Measurements from ENCODE around the gene SLC22A23.

SLC22A23 gene

GRCh38 chr6:3296078-3296477, 160.8 kb downstream of the SLC22A23 start:
- DNase-seq (ENCODE audit: low read depth, low spot score), result no peak
- Histone ChIP-seq H3K36me3 (ENCODE audit: insufficient read depth, low read length) (no peaks in the 10 kb centered on the region), H3K9me3 (ENCODE audit: low read depth, low read length) (no peaks in the 10 kb centered on the region), H3K27ac (no peak overlapping the region), H3K9ac (ENCODE audit: insufficient read length) (no peak overlapping the region), H3K4me3 (no peak overlapping the region)
- no peak for TF ChIP-seq FOXP2 (optimal IDR thresholded peaks at IDR 0.05; ENCODE audit: control extremely low read depth, extremely low read length, insufficient read depth)
- no peak for TF ChIP-seq POLR2AphosphoS5 (IDR thresholded peaks at IDR 0.05; ENCODE audit: borderline replicate concordance, low read depth, low read length)
- no peak for TF ChIP-seq EZH2 (IDR thresholded peaks at IDR 0.05)

- TF ChIP-seq FOXP2 (optimal IDR thresholded peaks at IDR 0.05; ENCODE audit: control extremely low read depth, extremely low read length, insufficient read depth) (no peak), EZH2 (IDR thresholded peaks at IDR 0.05) (no peak), POLR2AphosphoS5 (IDR thresholded peaks at IDR 0.05; ENCODE audit: borderline replicate concordance, low read depth, low read length) (no peak)
- DNase-seq (ENCODE audit: low read depth, low spot score), result no peak
- Histone ChIP-seq H3K27ac (no peak overlapping the region), H3K9ac (ENCODE audit: insufficient read length) (no peak overlapping the region), H3K4me3 (no peak overlapping the region), H3K9me3 (ENCODE audit: low read depth, low read length) (no peaks in the 10 kb centered on the region), H3K36me3 (ENCODE audit: insufficient read depth, low read length) (no peaks in the 10 kb centered on the region)
These were observed 161.7 kb downstream of the SLC22A23 start for GRCh38 chr6:3294921-3295871.

- Histone ChIP-seq H3K4me3 (no peak overlapping the region), H3K27ac (no peak overlapping the region), H3K36me3 (ENCODE audit: insufficient read depth, low read length) (no peaks in the 10 kb centered on the region), H3K9ac (ENCODE audit: insufficient read length) (no peak overlapping the region), H3K9me3 (ENCODE audit: low read depth, low read length) (no peaks in the 10 kb centered on the region)
- DNase-seq (ENCODE audit: low read depth, low spot score), result no peak
- no peak for TF ChIP-seq EZH2 (IDR thresholded peaks at IDR 0.05)
- TF ChIP-seq POLR2AphosphoS5 (IDR thresholded peaks at IDR 0.05; ENCODE audit: borderline replicate concordance, low read depth, low read length), result no peak
- TF ChIP-seq FOXP2 (optimal IDR thresholded peaks at IDR 0.05; ENCODE audit: control extremely low read depth, extremely low read length, insufficient read depth), result no peak
These were observed 162.5 kb downstream of the SLC22A23 start for GRCh38 chr6:3294396-3294795.

GRCh38 chr6:3293271-3294155, 163.3 kb downstream of the SLC22A23 start:
- DNase-seq (ENCODE audit: low read depth, low spot score), result no peak
- TF ChIP-seq POLR2AphosphoS5 (IDR thresholded peaks at IDR 0.05; ENCODE audit: borderline replicate concordance, low read depth, low read length), result no peak
- TF ChIP-seq EZH2 (IDR thresholded peaks at IDR 0.05), result no peak
- no peak for TF ChIP-seq FOXP2 (optimal IDR thresholded peaks at IDR 0.05; ENCODE audit: control extremely low read depth, extremely low read length, insufficient read depth)
- H3K36me3 ChIP-seq (ENCODE audit: insufficient read depth, low read length), result no peaks in the 10 kb centered on the region
- no peak overlapping the region for H3K4me3 ChIP-seq
- no peak overlapping the region for H3K9ac ChIP-seq (ENCODE audit: insufficient read length)
- H3K27ac ChIP-seq, result no peak overlapping the region
- no peaks in the 10 kb centered on the region for H3K9me3 ChIP-seq (ENCODE audit: low read depth, low read length)

GRCh38 chr6:3292431-3293197, 164.2 kb downstream of the SLC22A23 start:
- TF ChIP-seq EZH2 (IDR thresholded peaks at IDR 0.05) (no peak), FOXP2 (optimal IDR thresholded peaks at IDR 0.05; ENCODE audit: control extremely low read depth, extremely low read length, insufficient read depth) (no peak), POLR2AphosphoS5 (IDR thresholded peaks at IDR 0.05; ENCODE audit: borderline replicate concordance, low read depth, low read length) (no peak)
- Histone ChIP-seq H3K27ac (no peak overlapping the region), H3K9ac (ENCODE audit: insufficient read length) (no peak overlapping the region), H3K9me3 (ENCODE audit: low read depth, low read length) (no peaks in the 10 kb centered on the region), H3K4me3 (no peak overlapping the region), H3K36me3 (ENCODE audit: insufficient read depth, low read length) (no peaks in the 10 kb centered on the region)
- no peak for DNase-seq (ENCODE audit: low read depth, low spot score)

GRCh38 chr6:3291987-3292386, 164.9 kb downstream of the SLC22A23 start:
- TF ChIP-seq FOXP2 (optimal IDR thresholded peaks at IDR 0.05; ENCODE audit: control extremely low read depth, extremely low read length, insufficient read depth), result no peak
- no peak for TF ChIP-seq EZH2 (IDR thresholded peaks at IDR 0.05)
- no peak for TF ChIP-seq POLR2AphosphoS5 (IDR thresholded peaks at IDR 0.05; ENCODE audit: borderline replicate concordance, low read depth, low read length)
- Histone ChIP-seq H3K9ac (ENCODE audit: insufficient read length) (no peak overlapping the region), H3K36me3 (ENCODE audit: insufficient read depth, low read length) (no peaks in the 10 kb centered on the region), H3K9me3 (ENCODE audit: low read depth, low read length) (no peaks in the 10 kb centered on the region), H3K4me3 (no peak overlapping the region), H3K27ac (no peak overlapping the region)
- no peak for DNase-seq (ENCODE audit: low read depth, low spot score)

- Histone ChIP-seq H3K36me3 (ENCODE audit: insufficient read depth, low read length) (no peaks in the 10 kb centered on the region), H3K4me3 (no peak overlapping the region), H3K9ac (ENCODE audit: insufficient read length) (no peak overlapping the region), H3K9me3 (ENCODE audit: low read depth, low read length) (no peaks in the 10 kb centered on the region), H3K27ac (no peak overlapping the region)
- no peak for TF ChIP-seq FOXP2 (optimal IDR thresholded peaks at IDR 0.05; ENCODE audit: control extremely low read depth, extremely low read length, insufficient read depth)
- no peak for TF ChIP-seq POLR2AphosphoS5 (IDR thresholded peaks at IDR 0.05; ENCODE audit: borderline replicate concordance, low read depth, low read length)
- no peak for TF ChIP-seq EZH2 (IDR thresholded peaks at IDR 0.05)
- no peak for DNase-seq (ENCODE audit: low read depth, low spot score)
These were observed 165.5 kb downstream of the SLC22A23 start for GRCh38 chr6:3291346-3291745.

- TF ChIP-seq EZH2 (IDR thresholded peaks at IDR 0.05) (no peak), FOXP2 (optimal IDR thresholded peaks at IDR 0.05; ENCODE audit: control extremely low read depth, extremely low read length, insufficient read depth) (no peak), POLR2AphosphoS5 (IDR thresholded peaks at IDR 0.05; ENCODE audit: borderline replicate concordance, low read depth, low read length) (no peak)
- Histone ChIP-seq H3K4me3 (no peak overlapping the region), H3K9ac (ENCODE audit: insufficient read length) (no peak overlapping the region), H3K9me3 (ENCODE audit: low read depth, low read length) (no peaks in the 10 kb centered on the region), H3K36me3 (ENCODE audit: insufficient read depth, low read length) (no peaks in the 10 kb centered on the region), H3K27ac (no peak overlapping the region)
- no peak for DNase-seq (ENCODE audit: low read depth, low spot score)
These were observed 166.0 kb downstream of the SLC22A23 start for GRCh38 chr6:3290931-3291211.

All from SK-N-MC (cell line).